ENCODE measurements around the gene SLCO2B1.

Gene SLCO2B1

GRCh38 chr11:75202195-75202594 is 51.3 kb downstream of the SLCO2B1 start:
- TF ChIP-seq CTCF (conservative IDR thresholded peaks at IDR 0.05; ENCODE audit: low read depth, low read length), result no peak
- DNase-seq (ENCODE audit: low read depth), result no peak
- H3K4me3 ChIP-seq (ENCODE audit: low read depth, low read length), result no peak overlapping the region

GRCh38 chr11:75203138-75203537 is 52.2 kb downstream of the SLCO2B1 start:
- TF ChIP-seq CTCF (conservative IDR thresholded peaks at IDR 0.05; ENCODE audit: low read depth, low read length), result no peak
- DNase-seq (ENCODE audit: low read depth), result no peak
- H3K4me3 ChIP-seq (ENCODE audit: low read depth, low read length), result no peak overlapping the region

- DNase-seq (ENCODE audit: low read depth), result no peak
- no peak for TF ChIP-seq CTCF (conservative IDR thresholded peaks at IDR 0.05; ENCODE audit: low read depth, low read length)
- no peak overlapping the region for H3K4me3 ChIP-seq (ENCODE audit: low read depth, low read length)
These were observed 52.7 kb downstream of the SLCO2B1 start for GRCh38 chr11:75203641-75204011.

GRCh38 chr11:75204012-75204674 is 53.2 kb downstream of the SLCO2B1 start:
- DNase-seq (ENCODE audit: low read depth), result no peak
- H3K4me3 ChIP-seq (ENCODE audit: low read depth, low read length), result no peak overlapping the region
- no peak for TF ChIP-seq CTCF (conservative IDR thresholded peaks at IDR 0.05; ENCODE audit: low read depth, low read length)

- DNase-seq (ENCODE audit: low read depth), result peak; percentile 88
- H3K4me3 ChIP-seq (ENCODE audit: low read depth, low read length), result no peak overlapping the region
- peak; percentile 95 for TF ChIP-seq CTCF (conservative IDR thresholded peaks at IDR 0.05; ENCODE audit: low read depth, low read length)
These were observed 54.0 kb downstream of the SLCO2B1 start for GRCh38 chr11:75204685-75205563.

GRCh38 chr11:75205564-75206020 is 54.7 kb downstream of the SLCO2B1 start:
- H3K4me3 ChIP-seq (ENCODE audit: low read depth, low read length), result no peak overlapping the region
- DNase-seq (ENCODE audit: low read depth), result no peak
- no peak for TF ChIP-seq CTCF (conservative IDR thresholded peaks at IDR 0.05; ENCODE audit: low read depth, low read length)

Measured in choroid plexus epithelial cell (primary cell).